SH-SY5Y (cell line): ENCODE data around the gene ZNF385C.

Experiments
- GATA2 ChIP-seq: IDR thresholded peaks from 2 replicates; pipeline ENCODE4 v1.6.1; 2011; ENCODE audit warnings: mild to moderate bottlenecking, low read depth, low read length
- GATA3 ChIP-seq: IDR thresholded peaks from 2 replicates; pipeline ENCODE4 v1.6.1; 2011; ENCODE audit warnings: low read depth, mild to moderate bottlenecking, low read length, moderate library complexity

- TF ChIP-seq GATA2 = no peak
- no peak for TF ChIP-seq GATA3
Measured at GRCh38 chr17:42120770-42121769, 22.8 kb upstream of the ZNF385C start, which contains the start of gene KAT2A.
